ENCODE measurements around the gene SPOCK3.

SPOCK3 gene

GRCh38 chr4:167176723-167177367, 57.4 kb downstream of the SPOCK3 start:
- no peak for DNase-seq (ENCODE audit: low spot score)

DNA sequence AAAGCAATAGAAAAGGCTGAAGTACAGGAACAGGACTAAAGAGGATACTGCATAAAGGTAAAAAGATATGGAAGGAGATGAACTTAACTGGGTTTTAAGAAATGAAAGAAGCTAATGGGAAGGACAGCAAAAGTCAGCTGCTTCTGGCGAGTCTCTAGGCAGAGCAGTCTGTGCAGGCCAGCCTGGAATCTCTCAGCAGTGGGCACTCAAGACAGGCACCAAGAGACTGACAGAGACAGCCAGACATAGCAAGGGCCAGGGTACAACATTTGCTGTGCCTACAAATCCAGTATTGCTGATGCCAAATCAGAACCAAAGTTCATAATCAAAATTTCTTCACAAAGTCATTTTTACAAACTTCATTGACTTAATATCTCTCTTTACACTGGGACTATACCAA, 62.4 kb downstream of the SPOCK3 start:
- no peak for DNase-seq (ENCODE audit: low spot score)

- DNase-seq (ENCODE audit: low spot score): peak; percentile 26
Observed at GRCh38 chr4:167168611-167169010, 65.7 kb downstream of the SPOCK3 start.

- DNase-seq (ENCODE audit: low spot score): no peak
Observed at GRCh38 chr4:167150587-167150986, 83.7 kb downstream of the SPOCK3 start.

GRCh38 chr4:167144605-167145004, 89.7 kb downstream of the SPOCK3 start:
- DNase-seq (ENCODE audit: low spot score): no peak

DNA sequence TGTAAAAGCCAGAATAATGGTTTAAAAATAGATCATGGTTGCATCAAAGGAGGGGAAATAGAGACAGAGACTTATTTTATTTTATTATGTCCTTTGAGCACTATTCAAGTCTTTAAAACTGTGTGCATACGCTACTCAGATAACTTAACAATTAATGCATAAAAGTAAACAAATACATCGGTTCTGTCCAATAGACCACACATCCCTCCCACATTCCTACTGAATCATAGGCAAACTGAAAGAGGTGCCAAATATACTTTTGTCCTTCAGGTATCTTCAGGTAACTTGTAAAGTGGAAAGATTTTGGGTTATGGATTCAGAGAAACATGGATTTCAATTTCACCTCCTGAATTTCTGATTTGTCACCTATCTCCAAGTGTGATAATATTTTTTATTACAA, 91.3 kb downstream of the SPOCK3 start:
- no peak for DNase-seq (ENCODE audit: low spot score)

GRCh38 chr4:167136270-167136669, 98.0 kb downstream of the SPOCK3 start:
- DNase-seq (ENCODE audit: low spot score): no peak

- no peak for DNase-seq (ENCODE audit: low spot score)
Observed at GRCh38 chr4:167129146-167129545, 105.1 kb downstream of the SPOCK3 start.

DNA sequence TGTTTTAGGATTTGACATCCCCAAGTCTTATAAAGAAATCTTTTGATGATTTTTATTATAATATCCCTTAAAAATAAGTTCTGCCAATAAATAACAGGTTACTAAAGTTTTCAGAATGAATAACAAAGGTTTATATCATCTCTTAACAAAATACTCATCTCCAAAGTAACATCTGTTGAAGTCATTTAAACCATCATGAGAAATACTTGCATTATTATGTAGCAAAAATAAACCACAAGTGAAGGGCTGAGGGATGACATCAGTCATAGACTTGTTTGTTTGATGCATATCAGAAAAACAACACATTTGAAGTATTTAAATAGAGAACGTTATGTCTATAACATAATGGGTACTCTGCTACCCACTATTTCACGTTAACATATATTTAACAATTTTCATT, 114.9 kb downstream of the SPOCK3 start:
- no peak for DNase-seq (ENCODE audit: low spot score)

DNA sequence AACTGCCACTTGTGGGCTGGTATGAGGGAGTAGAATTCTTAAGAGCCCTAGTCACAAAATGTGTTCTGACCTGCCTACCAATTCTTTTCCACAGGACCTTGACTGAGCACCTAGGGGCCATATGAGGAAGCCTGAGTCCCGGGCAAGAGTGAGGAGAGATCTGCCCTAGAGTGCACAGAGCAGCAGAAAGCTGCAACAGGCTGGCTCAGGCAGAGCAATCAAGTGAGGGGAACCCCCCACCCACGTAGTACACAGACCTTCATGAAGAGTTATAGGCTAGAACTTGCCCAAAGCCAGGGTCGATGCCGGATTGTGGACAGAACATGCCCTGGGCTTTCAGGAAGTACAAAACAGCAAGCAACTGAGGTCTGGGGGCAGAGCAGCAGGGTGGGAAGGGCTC, 117.0 kb downstream of the SPOCK3 start:
- DNase-seq (ENCODE audit: low spot score): no peak

DNA sequence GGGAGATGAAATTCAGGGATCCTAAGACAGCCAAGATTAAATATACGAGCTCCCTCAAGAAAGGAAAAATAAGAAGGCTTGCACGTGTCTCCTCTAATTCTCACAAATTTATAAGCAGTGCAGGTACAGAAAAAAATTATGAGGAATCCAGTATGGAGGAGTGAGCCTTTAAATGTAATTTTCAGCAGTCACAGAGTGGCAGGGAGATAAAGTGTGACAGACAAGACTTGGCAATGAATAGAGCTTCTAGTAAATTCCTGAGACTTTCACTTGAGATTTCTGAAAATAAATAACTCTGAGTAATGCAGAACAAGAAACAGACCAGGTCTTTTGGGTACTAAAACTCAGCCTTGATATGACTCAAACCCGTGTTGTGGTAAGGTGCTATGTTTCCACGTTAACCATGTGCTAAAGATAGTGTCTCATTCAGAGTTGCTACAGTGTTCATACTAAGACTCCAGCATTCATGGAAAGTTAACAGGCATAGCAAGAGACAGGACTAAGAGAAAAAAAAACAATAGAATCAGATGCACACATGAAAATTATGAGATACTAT, 119.8 kb downstream of the SPOCK3 start:
- no peak for DNase-seq (ENCODE audit: low spot score)

GRCh38 chr4:167111622-167112021, 122.7 kb downstream of the SPOCK3 start:
- DNase-seq (ENCODE audit: low spot score): no peak

GRCh38 chr4:167111092-167111491, 123.2 kb downstream of the SPOCK3 start:
- no peak for DNase-seq (ENCODE audit: low spot score)

DNA sequence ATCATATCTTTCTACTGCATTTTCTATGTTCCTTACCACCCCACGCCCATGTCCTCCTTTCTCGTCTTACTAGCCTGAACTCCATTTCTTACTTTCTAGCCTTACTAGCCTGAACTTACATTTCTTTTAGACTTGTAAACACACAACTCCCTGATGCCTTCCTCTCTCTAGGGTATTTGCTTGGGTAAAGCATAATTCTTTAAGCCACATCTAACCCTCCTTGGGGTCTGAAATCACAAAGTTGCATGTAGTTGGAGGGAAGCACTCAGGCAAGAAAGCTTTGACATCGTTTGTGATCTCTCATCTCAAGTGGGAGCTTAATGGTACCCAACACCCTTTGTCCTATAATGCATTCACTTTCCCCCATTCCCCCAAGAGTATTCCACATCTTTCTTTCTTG, 124.4 kb downstream of the SPOCK3 start:
- no peak for DNase-seq (ENCODE audit: low spot score)

GRCh38 chr4:167105857-167106256, 128.4 kb downstream of the SPOCK3 start:
- no peak for DNase-seq (ENCODE audit: low spot score)

- DNase-seq (ENCODE audit: low spot score): no peak
Observed at GRCh38 chr4:167102475-167102874, 131.8 kb downstream of the SPOCK3 start.

DNA sequence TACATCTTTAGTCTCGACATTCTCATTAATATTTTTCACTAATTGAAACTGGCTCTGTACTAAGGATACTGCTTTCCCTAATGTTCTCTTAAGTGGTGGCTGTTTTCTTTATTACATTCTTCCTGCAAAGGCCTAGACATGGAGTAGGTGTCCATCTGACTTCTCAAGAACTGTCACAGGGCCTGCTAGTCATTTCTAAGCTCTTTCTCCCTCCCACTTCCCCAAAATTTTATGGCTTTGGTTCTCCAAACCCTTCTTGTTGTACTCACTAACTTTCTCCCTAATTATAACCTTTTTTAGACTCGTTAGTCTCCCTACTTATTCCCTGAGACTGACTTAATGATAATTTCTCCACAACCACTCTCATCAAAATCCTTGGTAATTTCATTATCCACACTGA, 133.3 kb downstream of the SPOCK3 start:
- no peak for DNase-seq (ENCODE audit: low spot score)

DNA sequence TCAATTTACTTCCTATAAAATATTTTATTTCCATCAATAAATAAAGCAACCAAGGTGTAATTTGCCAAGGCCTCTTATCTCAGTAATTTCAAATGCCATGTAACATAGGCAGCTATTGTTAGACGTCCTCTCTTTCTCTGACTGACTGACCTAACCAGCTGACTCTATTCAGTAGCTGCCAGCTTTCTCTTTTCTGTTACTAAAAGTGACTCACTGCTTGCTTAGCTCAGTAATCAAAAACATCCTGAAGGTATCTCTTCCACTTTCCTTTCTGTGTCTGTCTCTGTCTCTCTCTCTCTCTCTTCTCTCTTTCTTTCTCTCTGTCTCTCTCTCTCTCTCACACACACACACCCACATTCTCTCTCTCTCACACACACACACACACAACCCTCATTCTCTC, 134.2 kb downstream of the SPOCK3 start:
- peak; percentile 83 for DNase-seq (ENCODE audit: low spot score)

GRCh38 chr4:167088115-167088514, 146.2 kb downstream of the SPOCK3 start:
- DNase-seq (ENCODE audit: low spot score): no peak

GRCh38 chr4:167084321-167084720, 150.0 kb downstream of the SPOCK3 start:
- DNase-seq (ENCODE audit: low spot score): no peak

- DNase-seq (ENCODE audit: low spot score): no peak
Observed at GRCh38 chr4:167079762-167080161, 154.5 kb downstream of the SPOCK3 start.

DNA sequence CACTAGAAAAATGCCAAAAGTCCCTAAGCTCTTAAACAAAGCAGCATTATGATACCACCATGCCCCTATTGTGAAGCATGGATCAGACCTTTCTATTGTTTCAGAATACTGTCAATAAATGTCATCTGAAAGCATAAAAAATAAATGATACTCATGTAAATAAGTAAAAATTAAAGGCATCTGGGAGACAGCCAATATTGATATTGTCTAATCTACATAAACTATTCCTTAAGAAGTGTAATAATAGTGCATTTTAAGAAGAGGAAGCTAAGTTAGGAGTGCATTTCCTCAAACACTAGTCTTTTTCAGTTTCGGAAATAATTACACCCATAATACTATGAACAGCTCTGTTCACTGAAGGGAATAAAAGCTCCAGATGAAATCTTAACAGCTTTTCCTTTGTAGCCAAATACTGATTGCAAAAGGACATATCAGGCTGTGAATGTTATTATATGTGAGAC, 181.6 kb downstream of the SPOCK3 start:
- peak; percentile 75 for DNase-seq (ENCODE audit: low spot score)

DNA sequence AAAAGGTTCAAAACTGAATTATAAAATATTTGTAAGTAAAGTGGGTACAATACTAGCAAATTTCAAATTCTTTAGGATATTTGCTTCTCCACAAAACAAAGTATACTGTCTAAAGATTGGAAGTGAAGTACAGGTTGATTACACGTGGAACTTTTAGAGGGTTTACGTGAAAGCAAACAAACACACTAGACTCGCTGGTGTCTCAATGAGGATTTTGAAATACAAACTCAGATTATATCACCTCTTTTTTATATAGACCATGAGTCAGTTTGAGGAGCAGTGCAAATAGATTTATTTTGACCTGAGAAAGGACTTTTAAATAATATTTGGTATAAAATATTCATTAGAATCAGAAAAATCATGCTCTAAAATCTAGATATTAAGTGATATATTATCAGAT, 185.0 kb downstream of the SPOCK3 start:
- DNase-seq (ENCODE audit: low spot score): no peak

- no peak for DNase-seq (ENCODE audit: low spot score)
Observed at GRCh38 chr4:167041524-167041923, 192.8 kb downstream of the SPOCK3 start.

Data from putamen (tissue), 1 donor.